Measurements from ENCODE around the gene NARF.

- TF ChIP-seq, protein P1, sequence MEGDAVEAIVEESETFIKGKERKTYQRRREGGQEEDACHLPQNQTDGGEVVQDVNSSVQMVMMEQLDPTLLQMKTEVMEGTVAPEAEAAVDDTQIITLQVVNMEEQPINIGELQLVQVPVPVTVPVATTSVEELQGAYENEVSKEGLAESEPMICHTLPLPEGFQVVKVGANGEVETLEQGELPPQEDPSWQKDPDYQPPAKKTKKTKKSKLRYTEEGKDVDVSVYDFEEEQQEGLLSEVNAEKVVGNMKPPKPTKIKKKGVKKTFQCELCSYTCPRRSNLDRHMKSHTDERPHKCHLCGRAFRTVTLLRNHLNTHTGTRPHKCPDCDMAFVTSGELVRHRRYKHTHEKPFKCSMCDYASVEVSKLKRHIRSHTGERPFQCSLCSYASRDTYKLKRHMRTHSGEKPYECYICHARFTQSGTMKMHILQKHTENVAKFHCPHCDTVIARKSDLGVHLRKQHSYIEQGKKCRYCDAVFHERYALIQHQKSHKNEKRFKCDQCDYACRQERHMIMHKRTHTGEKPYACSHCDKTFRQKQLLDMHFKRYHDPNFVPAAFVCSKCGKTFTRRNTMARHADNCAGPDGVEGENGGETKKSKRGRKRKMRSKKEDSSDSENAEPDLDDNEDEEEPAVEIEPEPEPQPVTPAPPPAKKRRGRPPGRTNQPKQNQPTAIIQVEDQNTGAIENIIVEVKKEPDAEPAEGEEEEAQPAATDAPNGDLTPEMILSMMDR (IDR thresholded peaks at IDR 0.05), result no peak
- TF ChIP-seq POLR2A (IDR thresholded peaks at IDR 0.05) (no peak), EP300 (IDR thresholded peaks at IDR 0.05) (no peak)
Observed at GRCh38 chr17:82531431-82531881, 72.9 kb downstream of the NARF start.
